Activated CD8-positive, alpha-beta memory T cell treated with anti-CD3 and anti-CD28 coated beads, Interleukin-2, amount 50 U/mL, for 24 hours (primary cell): ENCODE measurements around the gene FOXJ2.
"Not testable (repeated sequence)": the region's sequence is repeated elsewhere in the genome, so short reads cannot be mapped to it uniquely, and the experiment has no call there.

Experiments
- DNase-seq: peaks from one replicate; pipeline ENCODE4 v3.0.0-alpha.2; 2020; ENCODE audit errors: extremely low read depth

The FOXJ2 gene

DNA sequence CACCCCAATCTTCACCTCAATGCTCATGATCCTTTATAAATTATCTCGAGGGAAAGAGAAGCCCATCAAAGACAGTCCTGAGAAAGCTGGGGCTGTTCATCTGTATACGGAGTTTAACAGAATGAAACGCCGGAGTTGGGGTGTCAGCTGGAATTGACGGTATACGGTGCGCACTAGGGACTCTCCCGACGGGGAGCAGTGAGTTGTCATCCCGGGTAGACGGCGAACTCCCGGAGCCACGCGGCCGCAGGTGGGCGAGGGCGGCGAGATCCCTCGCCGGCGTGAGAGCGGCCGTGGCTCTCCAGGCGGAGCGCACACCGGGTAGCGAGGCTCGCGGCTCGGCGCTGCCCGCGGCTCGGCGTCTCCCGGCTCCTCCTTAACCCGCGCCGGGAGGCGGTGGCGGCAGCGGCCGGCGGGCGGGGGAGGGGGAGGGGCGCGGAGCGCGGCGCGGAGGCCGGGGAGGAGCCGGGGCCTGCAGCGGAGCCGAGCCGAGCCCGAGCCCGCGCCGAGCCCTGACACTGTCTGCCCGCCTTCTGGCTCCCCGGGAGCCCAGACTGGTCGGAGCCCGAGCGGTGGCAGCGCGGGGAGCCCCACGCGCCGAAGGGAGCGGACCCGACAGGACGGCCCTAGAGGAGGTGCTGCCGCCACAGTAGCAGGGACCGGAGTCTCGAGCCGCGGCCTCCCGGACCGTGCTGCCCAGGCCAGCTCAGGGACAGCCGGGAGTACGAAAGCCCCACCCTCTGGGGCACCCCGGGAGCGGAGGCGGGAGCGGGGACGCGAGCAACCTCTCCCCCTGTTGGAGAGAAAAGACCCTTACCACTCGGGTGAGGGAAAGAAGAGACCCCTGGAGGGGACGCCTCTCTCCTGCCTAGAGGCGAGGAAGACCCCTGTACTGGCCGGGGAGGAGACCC is at the start of gene FOXJ2:
Gene FOXJ2 (plus strand): TSS at position 475 of the 911 bp plus-strand sequence. CDS start 7,117 bp downstream, outside the sequence.
- no peak for DNase-seq

DNA sequence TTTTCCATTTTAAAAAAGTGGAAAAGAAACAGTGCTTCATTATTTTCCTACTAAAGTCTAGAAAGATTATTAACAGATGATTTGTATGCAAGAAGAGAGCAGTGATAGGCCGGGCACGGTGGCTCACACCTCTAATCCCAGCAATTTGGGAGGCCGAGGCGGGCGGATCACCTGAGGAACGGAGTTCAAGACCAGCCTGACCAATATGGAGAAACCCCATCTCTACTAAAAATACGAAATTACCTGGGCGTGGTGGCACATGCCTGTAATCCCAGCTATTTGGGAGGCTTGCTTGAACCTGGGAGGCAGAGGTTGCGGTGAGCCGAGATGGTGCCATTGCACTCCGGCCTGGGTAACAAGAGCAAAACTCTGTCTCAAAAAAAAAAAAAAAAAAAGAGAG is 49.5 kb upstream of the FOXJ2 start:
- not testable (repeated sequence) for DNase-seq

DNA sequence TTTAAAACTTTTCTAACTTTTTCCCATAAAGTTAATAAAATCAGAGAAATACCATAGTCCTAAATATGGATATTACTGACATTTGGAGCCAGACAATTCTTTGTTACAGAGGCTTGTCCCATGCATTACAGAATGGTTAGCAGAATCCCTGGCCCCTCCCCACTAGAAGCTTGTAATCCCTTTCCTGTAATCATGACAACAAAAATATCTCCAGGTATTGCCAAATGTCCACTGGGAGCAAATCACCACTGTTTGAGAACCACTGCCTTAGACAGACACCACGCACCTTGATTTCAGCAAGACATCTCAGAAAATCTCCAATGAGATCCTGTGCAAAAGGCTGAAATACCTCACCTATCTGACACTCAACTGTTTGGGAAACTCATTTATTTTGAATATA is 49.1 kb upstream of the FOXJ2 start:
- DNase-seq: not testable (repeated sequence)

DNA sequence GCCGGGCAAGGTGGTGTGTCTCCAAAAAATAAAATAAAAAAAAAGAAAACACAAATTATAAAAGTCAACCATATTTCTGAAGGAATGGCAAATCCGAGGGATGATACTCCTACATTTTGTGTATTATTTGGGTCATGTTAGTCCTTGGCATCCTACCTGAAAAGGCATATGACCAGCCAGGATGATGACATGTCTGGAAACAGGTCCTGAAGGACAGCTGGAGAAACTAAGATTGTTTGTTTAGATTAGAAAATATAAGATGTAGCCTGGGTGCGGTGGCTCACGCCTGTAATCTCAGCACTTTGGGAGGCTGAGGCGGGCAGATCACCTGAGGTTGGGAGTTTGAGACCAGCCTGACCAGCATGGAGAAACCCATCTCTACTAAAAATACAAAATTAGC is 47.6 kb upstream of the FOXJ2 start:
- no peak for DNase-seq

DNA sequence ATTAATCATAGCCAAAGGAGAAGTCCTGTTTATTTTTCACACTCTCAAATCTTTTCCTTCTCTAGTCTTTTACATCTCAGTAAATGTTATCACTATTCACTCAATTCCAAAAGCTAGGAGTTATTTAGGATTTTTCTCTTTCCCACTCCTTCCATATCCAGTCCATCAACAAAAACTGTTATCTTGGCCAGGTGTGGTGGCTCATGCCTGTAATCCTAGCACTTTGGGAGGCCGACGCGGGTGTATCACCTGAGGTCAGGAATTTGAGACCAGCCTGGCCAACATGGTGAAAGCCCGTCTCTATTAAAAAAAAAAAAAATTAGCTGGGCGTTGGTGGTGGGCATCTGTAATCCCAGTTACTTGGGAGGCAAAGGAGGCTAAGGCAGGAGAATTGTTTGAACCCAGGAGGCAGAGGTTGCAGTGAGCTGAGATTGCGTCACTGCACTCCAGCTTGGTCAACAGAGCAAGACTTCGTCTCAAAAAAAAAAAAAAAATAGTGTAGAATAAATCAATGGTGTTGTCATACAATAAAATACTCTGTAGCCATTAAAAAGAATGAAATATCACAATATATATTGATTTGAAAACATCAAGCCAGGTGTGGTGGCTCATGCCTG is 46.6 kb upstream of the FOXJ2 start:
- no peak for DNase-seq

DNA sequence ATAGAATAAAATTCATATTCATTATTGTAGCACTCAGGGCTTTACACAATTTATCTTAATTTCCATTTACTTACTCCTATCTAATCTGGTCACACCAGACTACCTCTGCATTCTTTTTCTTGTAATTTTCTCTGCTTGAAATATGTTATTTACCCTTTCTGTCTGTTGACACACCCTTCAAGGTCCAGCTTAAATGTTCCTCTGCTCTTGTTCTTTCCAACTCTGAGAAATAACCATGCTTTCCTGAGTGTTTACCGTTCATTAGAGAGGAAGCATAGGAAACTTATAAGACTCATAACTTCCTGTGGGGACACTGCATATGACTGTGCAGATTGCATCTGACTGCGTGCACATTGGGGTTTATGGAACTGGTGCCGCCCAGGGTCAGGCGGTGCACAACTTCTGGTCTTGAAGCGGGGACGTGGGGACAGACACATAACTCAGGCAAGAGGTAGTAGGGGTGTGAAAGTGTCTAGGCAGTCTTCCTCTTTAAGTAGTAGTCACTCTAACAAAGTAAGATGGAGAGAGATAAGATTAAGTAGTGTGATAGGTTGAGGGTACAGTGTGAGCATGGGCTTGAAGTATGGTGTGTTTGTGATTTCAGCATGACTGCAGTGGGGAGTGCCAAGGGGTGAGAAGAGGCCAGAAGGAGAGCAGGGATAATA is 42.6 kb upstream of the FOXJ2 start:
- DNase-seq: no peak

DNA sequence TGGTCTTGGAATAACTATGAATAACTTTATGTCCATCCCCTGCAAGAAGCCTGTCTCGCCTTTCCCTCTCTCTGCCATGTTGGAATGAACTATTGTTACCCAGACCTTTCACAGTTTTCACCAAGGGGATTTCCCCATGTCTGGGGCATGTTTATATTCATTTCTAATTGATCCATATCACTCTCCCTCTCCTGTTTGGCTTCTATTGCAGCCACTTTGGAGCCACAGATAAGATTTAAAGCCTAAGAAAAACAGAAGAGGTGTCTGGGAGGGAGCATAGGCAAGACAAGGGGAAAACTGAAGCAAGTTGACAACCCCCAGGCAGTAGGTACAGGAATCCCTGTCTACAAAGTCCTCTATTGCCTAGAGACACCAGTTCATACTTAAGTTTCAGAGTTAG is 41.0 kb upstream of the FOXJ2 start:
- DNase-seq: no peak

DNA sequence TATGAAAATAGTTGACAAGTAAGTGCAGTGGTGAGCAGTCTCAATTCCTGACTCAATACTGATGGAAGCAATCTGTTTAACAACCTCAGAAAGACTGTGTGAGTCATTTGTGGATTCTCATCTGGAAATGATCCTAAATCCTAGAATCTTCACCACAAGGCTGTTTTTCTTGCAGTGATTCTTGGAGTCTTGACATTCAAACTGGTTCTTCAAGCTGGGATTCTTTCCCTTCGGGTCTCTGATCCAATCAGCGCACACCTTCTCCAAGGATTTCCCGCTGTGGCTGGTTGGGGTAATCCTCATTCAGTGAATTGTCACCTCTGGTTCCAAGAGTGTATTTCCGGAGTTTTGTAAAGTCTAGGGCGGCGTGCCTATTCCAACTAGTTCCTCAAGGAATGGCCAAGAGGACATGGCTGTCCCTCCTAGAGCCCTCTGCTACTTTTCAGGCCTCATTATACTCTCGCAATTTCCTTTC is 37.7 kb upstream of the FOXJ2 start:
- DNase-seq: no peak

DNA sequence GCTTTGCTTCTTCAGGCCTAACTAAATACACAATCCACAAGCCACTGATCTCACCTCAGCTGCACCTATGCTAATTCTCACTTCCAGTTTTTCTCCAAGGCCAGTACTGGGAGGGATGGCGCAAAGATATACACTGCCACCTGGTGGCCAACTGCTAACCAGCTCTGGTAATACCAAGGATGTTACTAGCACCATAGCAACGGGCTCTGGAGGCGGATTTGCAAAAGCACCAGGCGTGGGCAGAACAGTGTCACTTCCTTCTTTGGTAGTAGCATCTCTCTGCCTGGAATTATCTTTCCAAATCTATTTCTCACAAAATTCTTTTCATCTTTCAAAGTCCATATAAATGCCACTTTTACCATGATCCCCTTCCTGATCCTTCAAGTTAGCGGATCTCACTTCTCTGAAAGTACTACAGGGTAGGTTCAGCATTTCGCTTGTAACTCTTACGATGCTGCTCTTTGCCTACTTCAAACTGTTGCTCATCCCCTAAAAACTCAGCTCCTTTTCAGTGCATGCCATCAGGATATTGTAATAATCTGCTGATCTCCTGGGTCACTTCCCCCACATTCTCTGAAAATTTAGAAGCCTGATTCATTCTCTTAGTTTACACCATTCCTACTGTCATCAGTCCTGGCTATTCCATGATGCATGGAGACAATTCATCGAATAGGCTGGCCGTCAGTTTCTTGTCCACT is 37.1 kb upstream of the FOXJ2 start:
- peak; percentile 74 for DNase-seq

DNA sequence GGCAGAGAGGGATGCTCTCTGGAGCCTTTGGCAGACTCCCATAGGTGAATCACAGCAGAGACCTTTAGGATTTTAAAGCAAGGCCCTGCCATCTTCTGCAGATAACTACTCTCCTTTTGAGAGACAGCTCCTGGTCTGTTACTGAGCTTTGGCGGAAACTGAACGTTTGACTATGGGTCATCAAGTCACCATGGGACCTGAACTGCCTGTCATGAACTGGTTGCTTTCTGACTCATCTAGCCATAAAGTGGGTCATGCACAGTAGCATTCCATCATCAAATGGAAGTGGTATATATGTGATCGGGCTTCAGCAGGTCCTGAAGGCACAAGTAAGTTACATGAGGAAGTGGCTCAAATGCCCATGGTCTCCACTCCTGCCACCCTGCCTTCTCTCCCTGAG is 31.7 kb upstream of the FOXJ2 start:
- DNase-seq: not testable (repeated sequence)

DNA sequence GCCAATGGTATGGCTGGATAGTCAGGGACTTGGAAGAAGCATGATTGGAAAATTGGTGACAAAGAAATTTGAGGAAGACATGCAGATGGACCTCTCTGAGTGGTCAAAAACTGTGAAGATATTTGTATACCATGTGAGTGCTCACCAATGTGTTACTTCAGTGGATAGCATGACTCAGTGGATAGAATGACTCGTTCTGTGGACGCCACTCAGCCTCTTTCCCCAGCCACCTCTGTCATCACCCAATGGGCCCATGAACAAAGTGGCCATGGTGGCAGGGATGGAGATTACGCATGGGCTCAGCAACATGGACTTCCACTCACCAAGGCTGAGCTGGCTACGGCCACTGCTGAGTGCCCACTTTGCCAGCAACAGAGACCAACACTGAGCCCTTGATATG is 31.0 kb upstream of the FOXJ2 start:
- DNase-seq: not testable (repeated sequence)

DNA sequence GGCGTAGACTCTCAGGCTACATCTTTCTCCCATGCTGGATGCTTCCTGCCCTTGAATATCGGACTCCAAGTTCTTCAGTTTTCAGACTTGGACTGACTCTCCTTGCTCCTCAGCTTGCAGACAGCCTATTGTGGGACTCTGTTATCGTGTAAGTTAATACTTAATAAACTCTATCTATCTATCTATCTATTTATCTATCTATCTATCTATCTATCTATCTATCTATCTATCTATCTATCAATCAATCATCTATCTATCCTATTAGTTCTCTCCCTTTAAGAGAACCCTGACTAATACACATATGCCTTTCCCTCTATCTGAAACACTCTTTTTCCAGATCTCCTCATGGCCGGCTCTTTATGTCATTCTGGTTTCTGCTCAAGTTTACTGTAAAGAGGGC is 27.6 kb upstream of the FOXJ2 start:
- not testable (repeated sequence) for DNase-seq

DNA sequence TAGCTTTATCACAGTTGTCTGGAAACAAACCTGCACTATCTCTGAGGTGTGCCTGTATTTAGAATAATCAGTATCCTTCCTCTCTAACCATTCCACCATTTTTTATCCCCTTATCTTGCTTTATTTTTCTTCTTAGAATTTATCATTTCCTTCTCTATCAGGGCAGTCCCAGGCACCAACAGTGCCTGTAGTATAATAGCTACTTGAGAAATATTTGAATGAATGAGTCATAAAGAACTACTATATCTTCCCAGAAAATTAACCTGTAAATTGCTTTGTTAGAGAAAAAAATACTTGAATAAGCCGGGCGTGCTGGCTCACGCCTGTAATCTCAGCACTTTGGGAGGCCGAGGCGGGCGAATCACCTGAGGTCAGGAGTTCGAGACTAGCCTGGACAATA is 21.2 kb upstream of the FOXJ2 start:
- DNase-seq: no peak

DNA sequence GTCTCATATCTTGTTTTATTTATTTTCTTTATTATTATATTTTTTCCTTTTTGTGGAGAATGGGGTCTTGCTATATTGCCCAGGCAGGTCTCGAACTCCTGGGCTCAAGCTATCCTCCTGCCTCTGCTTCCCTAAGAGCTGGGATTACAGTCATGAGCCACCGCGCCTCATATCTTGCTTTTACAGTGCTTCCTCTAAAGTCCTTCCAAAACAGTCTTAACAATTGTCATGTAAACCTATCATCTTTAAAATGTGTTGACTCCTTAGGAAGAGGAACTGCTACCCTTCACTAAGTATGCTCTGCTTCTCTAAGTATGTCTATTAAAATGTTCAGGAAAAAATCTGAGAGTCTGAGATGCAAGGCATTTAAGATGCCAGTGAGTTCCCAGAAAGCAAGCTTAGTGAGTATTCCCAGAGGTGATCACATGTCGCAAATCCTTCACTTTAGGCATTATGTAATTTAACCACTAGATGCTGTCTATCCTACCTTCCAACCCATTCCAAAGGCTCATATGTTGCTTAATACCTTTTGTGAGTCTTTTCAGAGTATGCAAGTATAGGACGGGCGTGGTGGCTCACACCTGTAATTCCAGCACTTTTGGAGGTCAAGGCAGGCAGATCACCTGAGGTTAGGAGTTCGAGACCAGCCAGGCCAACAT is 19.7 kb upstream of the FOXJ2 start:
- no peak for DNase-seq

DNA sequence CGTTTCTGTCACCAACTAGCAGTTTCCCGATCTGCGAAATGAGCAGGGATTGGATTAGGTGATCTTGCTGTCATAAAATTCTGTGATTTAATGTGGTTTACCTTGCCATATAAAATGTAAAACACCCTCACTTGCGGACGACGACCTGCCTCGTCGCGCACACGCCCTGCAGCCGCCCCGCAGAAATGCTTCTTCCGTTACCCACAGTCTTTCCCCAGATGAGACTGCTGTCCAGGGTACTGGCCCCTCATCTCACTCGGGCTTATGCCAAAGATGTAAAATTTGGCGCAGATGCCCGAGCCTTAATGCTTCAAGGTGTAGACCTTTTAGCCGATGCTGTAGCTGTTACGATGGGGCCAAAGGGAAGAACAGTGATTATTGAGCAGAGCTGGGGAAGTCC is 17.7 kb upstream of the FOXJ2 start:
- no peak for DNase-seq

DNA sequence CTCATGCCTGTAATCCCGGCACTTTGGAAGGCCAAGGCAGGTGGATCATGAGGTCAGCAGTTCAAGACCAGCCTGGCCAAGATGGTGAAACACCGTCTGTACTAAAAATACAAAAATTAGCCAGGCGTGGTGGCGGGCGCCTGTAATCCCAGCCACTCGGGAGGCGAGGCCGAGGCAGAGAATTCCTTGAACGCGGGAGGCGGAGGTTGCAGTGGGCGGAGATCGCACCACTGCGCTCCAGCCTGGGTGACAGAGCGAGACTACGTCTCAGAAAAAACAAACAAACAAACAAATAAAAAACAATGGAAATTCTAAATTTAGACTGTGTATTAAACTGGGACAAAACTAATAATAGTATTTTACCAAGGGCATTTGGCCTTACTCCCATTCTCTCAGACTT is 14.3 kb upstream of the FOXJ2 start:
- DNase-seq: not testable (repeated sequence)

DNA sequence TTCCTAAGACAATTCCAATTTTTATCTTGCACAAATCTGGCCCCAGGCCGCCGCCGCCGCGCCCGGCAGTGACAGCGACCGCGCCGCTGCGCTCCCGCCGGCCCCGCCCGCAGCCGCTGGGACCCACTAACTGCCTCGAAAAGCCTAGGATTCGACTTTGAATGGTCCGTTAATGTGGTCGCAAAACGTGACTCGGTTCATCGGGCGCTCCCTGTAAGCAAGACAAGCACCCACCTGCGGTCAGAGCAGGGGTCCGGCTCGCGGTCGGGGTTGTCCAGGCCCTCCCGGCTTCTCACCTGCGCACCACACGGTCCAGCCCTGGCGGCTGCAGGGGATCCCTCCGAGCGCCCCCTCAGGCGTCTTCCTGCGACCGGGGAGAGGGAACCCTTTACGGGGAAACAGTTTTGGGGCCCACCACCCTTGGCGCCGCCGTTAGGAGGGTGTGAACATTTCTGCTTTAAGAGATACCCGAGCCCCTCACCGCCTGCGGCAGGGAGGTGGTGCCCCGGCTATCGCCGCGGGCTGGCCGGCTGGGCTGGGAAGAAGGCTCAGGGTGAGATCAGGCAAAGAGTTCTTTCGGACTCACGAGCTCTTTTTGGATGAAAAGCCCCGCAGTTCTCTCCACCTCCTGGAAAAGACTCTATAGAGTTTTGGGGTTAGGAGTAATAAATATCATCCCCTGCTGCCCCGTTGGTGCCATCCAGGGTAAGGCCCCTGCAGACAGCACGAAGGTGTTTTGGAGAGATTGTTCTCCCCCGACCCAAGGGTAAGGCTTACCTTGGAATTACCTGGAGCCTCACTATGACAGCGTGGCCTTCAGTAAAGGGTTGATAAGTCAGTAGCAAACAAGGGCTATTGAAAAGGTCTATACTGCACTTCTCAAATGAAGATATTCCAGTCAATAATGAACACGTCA is 13.6 kb upstream of the FOXJ2 start:
- no peak for DNase-seq

DNA sequence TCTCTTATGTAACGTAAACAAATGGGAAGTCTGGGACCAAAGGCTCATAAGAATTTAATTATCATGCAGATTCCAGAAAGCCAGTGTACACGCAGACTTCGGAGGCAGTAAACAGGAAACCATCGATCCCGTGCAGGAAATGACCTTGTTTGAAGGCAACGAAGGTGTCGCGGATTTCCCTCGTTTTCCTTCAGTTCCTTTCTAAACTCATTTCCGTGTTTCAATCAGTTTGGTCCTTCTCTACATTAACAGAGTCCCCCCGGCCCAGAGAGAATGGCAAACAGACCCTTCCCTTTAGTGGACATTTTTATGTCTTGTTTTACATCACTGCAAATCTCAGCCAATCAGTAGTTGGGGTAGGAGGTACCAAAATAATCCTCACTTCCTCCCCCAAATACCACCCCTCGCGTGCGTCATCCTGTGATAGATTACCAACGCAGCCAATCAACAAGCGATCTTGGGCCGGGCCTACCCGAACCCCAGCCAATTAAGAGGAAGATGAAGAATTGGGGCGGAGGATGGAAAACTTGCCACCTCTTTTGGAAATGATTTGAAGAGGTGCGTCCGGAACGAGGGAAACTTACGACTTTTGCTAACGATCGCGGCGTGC is 6.1 kb upstream of the FOXJ2 start:
- DNase-seq: peak; percentile 93

DNA sequence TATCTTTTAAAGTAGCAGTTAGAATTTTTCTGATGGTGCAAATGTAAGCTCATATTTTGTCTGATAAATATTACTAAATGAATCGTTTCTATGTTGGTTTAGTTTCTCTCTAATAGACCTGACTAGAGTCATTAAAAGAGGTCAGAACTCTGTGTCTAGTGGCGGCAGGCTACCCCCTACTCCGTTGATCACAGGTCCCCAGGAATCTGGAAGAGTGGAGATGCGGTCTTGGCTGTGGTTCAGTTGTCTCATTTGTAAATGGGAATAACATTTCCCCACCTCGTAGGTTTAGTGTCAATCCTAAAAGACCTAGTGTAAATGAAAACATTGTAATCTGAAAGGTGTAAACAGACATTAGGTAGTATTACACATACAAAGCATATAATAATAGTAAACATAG is 4.7 kb upstream of the FOXJ2 start:
- DNase-seq: no peak

DNA sequence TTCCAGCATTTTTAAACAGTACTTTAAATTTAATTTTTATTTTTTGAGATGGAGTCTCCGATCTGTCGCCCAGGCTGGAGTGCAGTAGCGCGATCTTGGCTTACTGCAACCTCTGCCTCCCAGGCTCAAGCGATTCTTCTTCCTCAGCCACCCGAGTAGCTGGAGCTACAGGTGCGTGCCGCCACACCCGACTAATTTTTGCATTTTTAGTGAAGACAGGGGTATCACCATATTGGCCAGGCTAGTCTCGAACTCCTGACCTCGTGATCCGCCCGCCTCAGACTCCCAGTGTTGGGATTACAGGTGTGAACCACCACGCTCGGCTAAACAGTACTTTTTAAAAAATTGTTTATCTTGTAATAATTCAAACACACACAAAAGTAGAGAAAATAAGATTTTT is 4.2 kb upstream of the FOXJ2 start:
- DNase-seq: no peak
